ENCODE results near the gene ZNF121.
"Not testable (repeated sequence)": the region's sequence is repeated elsewhere in the genome, so short reads cannot be mapped to it uniquely, and the experiment has no call there.

ZNF121 gene

DNA sequence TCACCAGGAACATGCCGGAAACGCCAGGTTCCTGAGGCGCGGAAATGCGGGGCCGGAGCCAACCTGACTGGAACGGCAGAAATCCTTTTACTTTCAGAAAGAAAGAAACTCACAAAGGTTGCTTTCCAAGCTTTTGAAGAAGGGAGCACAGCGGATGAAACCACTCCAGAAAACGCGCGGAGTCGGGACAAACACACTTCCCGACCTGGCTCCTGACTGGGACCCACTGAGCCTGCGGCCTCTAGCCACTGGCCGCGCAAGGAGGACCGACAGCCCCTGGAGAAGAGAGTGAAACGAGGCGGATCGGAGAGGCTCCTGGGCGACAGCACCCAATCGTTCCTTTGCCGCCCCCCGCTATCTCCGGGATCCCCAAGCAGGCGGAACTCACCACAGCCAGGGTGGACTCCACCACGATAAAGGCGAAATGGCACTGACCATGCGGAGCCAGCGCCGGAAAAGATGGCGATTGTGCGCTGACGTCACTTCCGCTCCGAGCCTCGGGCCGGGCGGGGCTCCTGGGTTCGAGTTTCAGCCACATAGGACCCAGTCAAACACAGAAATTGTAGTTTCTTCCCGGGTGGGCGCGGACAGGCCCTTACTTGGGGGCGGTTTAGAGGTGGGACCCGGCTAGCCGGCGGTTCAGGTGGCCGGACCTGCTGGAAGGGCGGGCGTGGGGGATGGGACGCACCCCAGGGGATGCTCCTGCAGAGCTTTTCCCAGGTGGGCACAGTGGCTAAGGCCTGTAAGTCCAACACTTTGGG lies at the start of gene ZNF121:
ZNF121 (minus strand) TSS at position 432 of the 761 bp plus-strand sequence. CDS start 16,407 bp downstream, outside the sequence.
- DNase-seq (ENCODE audit: low spot score) = peak; percentile 85

DNA sequence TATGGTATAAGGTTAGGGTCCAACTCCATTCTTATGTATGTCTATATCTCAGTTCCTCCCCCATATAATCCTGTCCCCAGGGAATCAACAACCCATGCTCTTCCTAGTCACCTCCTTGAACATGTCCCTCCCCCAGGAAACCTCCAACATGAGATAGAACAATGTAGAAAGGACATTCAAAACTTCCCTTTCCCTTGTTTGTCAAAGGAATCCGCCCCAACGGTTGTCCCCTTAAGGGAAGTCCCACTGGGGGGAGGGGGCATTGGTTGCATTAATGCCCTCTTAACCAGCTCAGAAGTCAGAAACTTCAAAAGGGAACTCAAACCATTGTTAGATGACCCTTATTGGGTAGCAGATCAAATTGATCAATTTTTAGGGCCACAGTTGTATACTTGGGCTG lies 43.6 kb upstream of the ZNF121 start:
- DNase-seq (ENCODE audit: low spot score) = no peak

DNA sequence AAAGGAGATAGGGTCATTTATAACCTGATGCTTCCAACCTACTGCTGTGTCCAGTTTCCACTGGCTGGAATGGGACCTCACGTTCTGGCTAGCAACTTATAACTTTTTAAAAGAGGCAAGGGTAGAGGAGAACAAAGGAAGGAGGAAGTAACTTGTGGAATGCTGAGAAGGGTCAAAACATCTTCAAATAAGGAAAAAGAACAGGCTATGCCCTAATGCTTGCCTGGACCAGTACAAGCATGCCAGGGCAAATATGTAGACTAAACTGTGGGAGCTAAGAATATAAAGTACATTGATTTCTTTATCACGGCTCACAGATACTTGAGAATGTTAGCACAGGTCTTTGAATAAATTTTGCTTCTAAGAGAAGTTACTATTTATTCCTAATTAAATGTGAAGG lies 38.2 kb upstream of the ZNF121 start:
- DNase-seq (ENCODE audit: low spot score) = no peak

DNA sequence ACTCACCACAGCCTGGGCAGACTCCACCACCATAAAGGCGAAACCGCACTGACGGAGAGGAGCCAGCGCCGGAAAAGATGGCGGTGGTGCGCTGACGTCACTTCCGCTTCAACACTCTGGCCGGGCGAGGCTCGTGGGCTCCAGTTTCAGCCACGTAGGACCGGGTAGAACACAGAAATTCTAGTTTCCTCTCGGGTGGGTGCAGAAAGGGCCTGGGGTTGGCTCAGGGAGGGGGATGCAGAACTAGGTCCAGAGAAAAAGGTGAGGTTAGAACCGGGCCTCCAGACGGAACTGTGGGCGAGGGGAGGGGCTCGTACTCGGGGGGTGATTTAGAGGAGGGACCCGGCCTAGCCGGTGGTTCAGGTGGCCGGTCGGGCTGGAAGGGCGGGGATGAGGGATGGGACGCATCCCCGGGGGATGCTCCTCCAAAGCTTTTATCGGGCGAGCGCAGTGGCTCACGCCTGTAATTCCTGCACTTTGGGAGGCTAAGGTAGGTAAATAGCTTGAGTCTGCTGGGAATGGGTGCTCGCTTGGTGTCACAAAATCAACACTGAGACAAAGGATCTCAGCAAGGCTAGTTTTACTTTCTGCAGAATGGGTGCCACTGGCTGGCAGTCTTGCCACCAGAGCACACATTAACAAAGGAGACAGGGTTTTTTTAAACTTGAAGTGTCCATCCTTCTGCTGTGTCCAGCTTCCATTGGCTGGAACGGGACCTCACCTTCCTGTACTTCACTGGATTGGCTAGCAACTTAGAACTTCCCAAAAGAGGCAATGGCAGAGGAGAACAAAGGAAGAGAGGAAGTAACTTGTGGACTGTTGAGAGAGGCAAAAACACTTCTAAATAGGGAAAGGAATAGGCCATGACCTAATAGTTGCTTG lies 37.1 kb upstream of the ZNF121 start, which contains the start of gene ZNF561:
ZNF561 (minus strand) TSS at position 77 of the 882 bp plus-strand sequence. CDS start 1,776 bp downstream, outside the sequence.
- peak; percentile 87 for DNase-seq (ENCODE audit: low spot score)

DNA sequence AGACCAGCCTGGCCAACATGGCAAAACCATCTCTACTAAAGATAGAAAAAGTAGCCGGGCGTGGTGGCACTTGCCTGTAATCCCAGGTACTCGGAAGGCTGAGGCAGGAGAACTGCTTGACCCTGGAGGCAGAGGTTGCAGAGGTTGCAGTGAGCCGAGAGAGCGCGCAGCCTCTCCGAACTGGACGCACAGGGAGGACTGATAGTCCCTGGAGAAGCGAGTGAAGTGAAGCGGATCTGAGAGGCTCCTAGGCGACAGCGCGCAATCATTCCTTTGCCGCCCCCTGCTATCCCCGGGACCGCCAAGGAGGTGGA lies 36.5 kb upstream of the ZNF121 start:
- DNase-seq (ENCODE audit: low spot score) = no peak

DNA sequence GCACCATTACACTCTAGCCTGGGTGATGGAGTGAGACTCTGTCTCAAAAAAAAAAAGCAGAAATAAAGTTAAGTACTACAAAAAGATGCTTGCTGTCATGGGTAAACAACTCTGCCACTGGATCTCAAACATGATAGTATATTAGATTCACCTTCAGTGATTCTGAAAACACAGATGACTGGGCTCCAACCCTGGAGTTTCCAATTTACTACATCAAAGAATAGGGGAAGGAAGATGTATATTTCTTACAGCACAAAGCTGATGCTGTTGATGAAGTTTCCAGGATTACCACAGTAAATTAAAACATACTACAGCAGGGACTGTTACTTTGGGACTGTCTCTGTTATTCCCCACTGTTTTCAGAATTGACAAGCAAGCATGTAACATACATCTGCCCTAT lies 31.5 kb upstream of the ZNF121 start:
- DNase-seq (ENCODE audit: low spot score) = no peak

DNA sequence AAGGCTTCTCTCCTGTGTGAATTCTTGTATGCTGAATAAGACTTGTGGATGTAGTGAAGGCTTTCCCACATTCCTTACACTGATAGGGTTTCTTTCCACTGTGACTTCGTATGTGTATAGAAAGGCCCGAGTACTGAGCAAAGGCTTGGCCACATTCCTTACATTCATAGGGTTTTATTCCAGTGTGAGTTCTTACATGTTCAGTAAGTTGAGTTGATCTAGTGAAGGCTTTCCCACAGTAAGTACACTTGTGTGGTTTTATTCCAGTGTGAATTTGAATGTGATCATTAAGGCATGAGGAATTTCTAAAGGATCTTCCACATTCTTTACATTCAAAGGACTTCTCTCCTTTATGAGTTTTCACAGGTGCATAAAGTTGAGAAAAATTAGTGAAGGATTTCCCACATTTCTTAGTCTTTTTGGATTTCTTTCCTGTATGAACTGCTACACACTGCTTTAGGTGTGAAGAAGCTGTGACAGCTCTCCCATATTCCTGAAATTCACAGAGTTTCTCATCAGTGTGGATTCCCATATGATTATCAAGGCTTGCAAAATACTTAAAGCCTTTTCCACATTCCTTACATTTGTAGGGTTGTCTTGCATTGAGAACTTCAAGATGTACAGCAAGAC lies 26.3 kb upstream of the ZNF121 start:
- DNase-seq (ENCODE audit: low spot score) = no peak

DNA sequence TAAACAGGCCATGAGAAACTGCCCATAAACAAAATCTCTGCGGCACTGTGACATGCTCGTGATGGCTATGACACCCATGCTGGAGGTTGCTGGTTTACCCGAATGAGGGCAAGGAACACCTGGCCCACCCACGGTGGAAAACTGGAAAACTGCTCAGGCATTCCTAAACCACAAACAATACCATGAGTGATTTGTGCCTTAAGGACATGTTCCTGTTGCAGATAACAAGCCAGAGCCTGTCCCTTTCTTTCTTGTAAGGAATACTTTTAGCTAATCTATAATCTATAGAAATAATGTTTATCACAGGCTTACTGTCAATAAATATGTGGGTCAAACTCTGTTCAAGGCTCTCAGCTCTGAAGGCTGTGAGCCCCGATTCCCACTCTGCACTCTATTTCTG lies 24.6 kb upstream of the ZNF121 start:
- DNase-seq (ENCODE audit: low spot score) = no peak

DNA sequence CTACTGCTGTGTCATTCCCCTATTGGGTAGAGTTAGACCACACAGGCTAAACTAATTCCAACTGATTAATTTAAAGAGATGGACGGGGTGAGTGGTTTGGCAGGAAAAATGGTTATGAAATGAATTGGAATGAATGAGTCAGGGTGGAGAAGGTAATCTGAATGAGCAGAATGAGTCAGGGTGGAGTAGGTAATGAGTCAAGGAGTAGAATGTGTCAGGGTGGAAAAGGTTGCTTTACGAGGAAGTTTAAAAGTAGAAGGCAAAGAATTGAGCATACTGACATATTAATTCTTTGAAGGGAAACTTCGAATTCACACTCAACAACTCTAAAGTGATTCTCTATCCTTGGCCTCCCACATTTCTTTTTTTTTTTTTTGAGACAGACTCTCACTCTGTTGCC lies 12.7 kb upstream of the ZNF121 start:
- DNase-seq (ENCODE audit: low spot score) = peak; percentile 41

DNA sequence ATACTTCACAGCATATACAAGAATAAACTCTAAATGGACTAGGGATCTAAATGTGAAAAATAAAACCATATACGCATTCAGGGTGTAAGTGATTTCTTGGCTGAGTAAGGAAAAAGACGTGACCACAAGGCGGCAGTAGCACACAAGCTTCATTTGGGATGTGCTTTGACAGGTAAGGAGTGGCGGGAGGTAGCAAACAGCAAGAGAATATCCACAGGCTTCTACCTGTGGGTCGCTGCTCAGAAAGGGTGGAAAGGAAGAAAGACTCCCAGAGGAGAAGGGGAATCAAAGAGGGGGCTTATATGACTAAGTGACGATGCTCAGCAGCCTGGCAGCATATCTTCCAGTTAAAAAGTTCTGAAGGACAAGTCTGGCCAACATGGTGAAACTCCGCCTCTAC lies 2.5 kb upstream of the ZNF121 start:
- peak; percentile 69 for DNase-seq (ENCODE audit: low spot score)

DNA sequence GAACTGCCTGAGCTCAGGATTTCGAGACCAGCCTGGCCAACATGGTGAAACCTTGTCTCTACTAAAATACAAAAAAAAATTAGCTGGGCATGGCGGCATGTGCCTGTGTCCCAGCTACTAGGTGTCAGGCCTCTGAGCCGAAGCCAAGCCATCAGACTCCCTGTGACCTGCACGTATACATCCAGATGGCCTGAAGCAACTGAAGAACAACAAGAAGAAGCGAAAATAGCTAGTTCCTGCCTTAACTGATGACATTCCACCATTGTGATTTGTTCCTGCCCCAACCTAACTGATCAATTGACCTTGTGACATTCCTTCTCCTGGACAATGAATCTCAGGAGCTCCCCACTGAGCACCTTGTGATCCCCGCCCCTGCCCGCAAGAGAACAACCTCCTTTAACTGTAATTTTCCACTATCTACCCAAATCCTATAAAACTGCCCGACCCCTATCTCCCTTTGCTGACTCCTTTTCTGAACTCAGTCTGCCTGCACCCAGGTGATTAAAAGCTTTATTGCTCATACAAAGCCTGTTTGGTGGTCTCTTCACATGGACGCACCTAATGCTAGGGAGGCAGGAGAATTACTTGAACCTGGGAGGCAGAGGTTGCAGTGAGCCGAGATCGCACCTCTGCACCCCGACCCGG lies 2.1 kb downstream of the ZNF121 start:
- DNase-seq (ENCODE audit: low spot score) = not testable (repeated sequence)

DNA sequence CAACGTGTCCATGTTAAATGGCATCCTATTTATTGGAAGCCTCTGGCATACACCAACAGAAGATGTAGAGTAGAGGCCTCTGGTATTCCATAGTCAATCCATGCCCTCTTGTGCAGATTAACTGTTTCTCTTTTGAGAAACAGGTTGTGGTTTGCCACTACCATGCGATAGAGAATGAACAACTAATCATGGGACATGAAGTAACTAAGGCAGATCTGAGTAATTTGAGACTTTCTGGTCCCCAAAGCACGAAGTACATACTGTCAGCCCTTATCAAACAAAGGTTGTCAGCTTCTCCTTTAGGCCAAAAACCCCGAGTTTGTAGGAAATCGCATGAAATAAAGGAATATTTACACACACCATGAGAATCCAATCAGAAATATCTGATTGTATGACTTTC lies 3.6 kb downstream of the ZNF121 start:
- no peak for DNase-seq (ENCODE audit: low spot score)

DNA sequence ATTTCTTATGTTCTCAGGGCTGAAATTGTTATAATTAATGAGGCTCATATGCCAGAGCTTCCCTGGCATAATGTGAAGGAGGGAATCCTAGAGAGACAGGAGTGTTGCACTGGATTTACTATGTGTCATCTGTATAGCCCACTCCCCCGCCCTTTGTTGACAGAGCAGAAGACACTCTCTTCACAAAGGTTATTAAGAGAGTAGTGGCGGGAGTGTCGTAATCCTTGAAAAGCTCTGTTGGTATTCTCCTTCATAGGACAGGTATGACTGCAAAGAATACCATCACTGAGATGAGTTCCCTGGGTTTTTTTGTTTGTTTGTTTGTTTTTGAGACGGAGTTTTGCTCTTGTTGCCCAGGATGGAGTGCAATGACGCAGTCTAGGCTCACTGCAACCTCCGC lies 14.0 kb downstream of the ZNF121 start:
- no peak for DNase-seq (ENCODE audit: low spot score)

DNA sequence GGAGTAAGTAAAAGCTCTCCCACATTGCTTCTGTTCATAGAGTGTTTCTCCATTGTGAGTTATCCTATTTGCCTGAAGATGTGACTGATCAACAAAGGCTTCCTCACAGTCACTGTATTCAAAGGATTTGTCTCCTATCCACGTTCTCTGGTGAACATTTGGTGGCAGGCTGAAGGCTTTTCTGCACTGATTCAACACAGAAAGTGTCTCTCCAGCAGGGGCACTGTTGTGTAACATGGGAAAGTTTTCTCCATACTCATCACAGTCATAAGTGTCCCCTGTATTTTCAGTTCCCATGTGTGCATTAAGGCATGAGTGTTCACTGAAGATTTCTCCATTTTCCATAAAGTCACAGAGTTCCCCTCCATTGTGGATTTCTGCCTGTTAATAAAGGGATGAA lies 17.6 kb downstream of the ZNF121 start:
- no peak for DNase-seq (ENCODE audit: low spot score)

DNA sequence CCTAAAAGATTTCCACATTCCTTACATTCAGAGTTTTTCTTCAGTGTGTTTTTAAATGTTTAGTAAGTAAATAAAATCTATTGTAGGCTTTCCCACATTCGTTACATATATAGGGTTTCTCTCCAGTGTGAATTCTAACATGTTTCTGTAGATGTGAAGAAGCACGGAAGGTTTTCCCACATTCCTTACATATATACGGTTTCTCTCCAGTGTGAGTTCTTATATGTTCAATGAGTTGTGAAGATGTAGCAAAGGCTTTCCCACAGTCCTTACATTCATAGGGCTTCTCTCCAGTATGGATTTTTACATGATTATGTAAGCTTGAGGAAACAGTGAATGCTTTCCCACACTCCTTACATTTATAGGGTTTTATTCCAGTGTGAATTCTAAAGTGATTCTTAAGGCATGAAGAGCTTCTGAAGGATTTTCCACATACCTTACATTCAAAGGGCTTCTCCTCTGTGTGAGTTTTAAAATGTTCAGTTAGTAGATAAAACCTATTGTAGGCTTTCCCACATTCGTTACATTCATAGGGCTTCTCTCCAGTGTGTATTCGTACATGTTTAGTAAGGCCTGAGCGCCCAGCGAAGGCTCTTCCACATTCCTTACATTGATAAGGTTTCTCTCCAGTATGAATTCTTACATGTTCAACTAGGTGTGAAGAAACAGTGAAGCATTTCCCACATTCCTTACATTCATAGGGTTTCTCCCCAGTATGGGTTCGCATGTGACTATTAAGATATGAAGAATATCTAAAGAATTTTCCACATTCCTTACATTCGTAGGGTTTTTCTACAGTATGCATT lies 18.2 kb downstream of the ZNF121 start:
- no peak for DNase-seq (ENCODE audit: low spot score)

DNA sequence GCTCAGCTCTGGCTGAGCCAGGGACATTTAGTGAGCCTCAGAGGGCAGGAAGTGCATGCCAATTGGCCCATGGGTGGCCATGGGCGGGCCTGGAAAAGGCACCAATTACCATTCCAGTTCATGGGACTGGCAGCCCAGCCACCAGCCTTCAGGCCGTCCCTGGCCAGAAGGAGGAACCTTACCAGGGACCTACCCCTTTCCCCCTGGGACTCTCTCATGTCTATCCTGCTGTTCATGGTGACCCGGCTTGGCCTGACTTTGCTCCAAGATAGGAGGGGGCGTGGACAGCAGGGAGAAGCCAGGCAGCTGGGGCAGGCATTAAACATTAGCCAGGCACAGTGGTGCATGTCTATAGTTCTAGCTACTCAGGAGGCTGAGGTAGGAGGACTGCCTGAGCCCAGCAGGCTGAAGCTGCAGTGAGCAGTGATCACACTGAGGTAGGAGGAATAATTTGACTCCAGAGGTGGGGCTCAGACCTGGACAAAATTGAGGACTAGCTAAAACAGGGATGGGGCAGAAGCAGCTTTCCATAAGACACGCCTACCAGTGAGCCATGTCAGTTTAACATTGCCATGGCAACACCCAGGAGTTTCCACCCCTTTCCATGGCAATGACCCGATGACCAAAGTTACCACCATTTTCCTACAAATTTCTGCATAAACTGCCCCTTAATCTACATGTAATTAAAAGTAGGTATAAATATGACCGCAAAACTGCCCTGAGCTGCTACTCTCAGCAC lies 31.6 kb downstream of the ZNF121 start:
- no peak for DNase-seq (ENCODE audit: low spot score)

DNA sequence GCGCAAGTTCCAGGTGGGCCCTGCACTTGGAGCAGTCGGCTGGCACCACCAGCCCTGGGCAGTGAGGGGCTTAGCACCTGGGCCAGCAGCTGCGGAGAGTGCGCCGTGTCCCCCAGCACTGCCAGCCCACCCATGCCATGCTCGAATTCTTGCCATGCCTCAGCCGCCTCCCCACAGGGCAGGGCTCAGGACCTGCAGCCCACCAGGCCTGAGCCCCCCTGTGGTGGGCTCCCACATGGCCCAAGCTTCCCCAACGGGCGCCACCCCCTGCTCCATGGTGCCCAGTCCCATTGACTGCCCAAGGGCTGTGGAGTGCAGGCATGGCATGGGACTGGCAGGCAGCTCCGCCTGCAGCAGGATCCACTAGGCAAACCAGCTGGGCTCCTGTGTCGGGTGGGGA lies 36.4 kb downstream of the ZNF121 start:
- DNase-seq (ENCODE audit: low spot score) = no peak

DNA sequence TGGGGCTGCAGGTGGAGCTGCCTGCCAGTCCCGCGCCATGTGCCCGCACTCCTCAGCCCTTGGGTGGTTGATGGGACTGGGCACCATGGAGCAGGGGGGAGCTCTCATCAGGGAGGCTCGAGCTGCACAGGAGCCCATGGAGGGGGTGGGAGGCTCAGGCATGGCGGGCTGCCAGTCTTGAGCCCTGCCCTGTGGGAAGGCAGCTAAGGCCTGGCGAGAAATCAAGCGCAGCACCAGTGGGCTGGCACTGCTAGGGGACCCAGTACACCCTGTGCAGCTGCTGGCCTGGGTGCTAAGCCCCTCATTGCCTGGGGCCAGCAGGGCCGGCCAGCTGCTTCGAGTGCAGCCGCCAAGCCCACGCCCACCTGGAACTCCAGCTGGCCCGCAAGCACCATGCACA lies 43.0 kb downstream of the ZNF121 start:
- not testable (repeated sequence) for DNase-seq (ENCODE audit: low spot score)

DNA sequence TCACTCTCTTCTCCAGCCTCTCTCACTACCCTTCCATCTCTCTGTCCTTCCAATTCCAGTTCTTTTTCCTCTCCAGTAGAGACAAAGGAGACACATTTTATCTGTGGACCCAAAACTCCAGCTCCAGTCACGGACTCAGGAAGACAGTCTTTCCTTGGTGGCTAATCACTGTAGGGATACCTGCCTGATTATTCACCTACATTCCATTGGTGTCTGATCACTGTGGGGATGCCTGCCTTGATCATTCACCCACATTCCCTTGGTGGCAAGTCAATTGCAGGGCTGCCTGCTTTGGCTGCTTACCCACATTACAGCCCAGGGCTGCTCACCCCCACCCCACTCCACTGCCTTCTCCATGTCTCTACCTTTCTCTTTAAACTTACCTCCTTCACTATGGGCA lies 44.4 kb downstream of the ZNF121 start:
- not testable (repeated sequence) for DNase-seq (ENCODE audit: low spot score)

DNA sequence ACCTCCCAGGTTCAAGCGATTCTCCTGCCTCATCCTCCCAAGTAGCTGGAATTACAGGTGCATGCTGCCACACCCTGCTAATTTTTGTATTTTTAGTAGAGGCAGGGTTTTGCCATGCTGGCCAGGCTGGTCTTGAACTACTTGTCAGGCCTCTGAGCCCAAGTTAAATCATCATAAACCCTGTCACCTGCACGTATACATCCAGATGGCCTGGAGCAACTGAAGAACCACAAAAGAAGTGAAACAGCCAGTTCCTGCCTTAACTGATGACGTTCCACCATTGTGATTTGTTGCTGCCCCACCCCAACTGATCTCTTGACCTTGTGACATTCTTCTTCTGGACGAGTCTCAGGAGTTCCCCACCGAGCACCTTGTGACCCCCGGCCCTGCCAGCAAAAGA lies 45.1 kb downstream of the ZNF121 start:
- DNase-seq (ENCODE audit: low spot score) = not testable (repeated sequence)
